GM19468 (cell line): ENCODE measurements around the gene DSG4.
"Not testable (repeated sequence)": the region's sequence is repeated elsewhere in the genome, so short reads cannot be mapped to it uniquely, and the experiment has no call there.

Experiments
- ATAC-seq: cut with Tn5 transposase; IDR thresholded peaks from one replicate; pipeline ENCODE4 v1.9.1; 2021; ENCODE audit warnings: mild to moderate bottlenecking, moderate library complexity, moderate number of reproducible peaks; ENCODE audit not compliant: unreplicated experiment; ENCODE audit errors: extremely low read depth

The DSG4 gene, protein sequence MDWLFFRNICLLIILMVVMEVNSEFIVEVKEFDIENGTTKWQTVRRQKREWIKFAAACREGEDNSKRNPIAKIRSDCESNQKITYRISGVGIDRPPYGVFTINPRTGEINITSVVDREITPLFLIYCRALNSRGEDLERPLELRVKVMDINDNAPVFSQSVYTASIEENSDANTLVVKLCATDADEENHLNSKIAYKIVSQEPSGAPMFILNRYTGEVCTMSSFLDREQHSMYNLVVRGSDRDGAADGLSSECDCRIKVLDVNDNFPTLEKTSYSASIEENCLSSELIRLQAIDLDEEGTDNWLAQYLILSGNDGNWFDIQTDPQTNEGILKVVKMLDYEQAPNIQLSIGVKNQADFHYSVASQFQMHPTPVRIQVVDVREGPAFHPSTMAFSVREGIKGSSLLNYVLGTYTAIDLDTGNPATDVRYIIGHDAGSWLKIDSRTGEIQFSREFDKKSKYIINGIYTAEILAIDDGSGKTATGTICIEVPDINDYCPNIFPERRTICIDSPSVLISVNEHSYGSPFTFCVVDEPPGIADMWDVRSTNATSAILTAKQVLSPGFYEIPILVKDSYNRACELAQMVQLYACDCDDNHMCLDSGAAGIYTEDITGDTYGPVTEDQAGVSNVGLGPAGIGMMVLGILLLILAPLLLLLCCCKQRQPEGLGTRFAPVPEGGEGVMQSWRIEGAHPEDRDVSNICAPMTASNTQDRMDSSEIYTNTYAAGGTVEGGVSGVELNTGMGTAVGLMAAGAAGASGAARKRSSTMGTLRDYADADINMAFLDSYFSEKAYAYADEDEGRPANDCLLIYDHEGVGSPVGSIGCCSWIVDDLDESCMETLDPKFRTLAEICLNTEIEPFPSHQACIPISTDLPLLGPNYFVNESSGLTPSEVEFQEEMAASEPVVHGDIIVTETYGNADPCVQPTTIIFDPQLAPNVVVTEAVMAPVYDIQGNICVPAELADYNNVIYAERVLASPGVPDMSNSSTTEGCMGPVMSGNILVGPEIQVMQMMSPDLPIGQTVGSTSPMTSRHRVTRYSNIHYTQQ

DNA sequence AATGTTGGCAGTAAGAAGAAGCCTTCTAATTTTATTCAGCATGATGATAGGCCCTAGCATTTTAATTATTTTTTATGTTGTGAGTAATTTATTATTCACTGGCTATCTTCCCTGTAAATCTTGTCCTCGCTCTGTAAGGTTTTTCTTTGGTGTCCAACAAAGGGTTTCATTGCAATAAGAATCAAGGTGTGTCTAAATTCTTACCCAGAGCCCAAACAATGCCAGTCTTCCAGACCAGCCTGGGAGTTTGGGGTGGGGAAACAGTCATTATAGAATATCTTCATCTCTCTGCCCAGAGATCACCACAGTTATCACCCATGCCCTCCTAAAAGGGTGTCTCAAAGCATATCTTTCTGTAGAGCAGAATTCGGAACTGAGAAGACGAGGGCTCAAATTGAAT is at the start of gene DSG4:
Gene DSG4, plus strand, starts transcription at position 301 of the 400 bp plus-strand sequence. CDS start 135 bp downstream, outside the sequence.
- ATAC-seq = no peak

DNA sequence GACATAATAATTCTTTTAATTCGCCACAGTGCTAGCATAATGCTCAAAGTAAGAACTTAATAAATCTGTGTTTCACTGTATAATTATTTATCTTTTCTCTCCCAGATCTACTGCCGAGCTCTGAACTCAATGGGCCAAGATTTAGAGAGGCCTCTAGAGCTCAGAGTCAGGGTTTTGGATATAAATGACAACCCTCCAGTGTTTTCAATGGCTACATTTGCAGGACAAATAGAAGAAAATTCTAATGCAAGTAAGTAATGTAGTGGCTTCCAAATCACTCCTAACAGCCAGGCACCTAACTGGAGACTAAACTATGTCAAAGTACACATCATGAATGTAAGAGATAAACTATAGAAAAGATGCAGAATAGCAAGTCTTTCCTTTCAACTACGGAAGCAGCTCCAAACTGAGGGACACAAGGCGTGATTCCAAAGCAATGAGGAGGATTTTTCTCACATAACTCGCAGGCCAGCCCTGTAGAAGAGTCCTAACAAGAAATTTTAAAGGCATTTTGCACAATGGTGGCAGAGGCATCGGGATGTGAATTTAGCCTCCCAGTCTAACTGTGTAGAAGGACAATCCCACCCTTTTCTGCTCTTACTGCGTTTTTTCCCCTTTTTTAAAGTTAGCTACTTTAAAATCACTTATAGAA is 46.7 kb upstream of the DSG4 start:
- ATAC-seq = no peak

DNA sequence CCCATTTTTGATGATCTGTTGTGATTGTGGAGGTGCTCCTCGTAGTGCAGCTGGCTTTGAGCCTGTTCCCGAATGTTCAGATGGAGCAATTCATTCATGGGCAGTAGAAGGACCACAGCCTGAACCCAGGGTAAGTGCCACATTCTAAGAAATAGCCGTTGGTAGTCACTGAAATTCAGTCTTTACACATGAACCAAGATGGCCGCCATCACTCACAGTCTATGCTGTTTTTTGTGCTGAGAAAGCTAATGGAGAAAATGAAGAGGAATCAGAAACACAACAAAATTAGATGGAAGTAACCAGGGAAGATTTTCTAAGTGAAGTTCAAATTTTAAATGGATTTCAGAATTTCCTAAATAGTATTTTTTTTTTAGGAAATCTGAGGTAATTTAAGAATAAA is 33.1 kb upstream of the DSG4 start:
- no peak for ATAC-seq

DNA sequence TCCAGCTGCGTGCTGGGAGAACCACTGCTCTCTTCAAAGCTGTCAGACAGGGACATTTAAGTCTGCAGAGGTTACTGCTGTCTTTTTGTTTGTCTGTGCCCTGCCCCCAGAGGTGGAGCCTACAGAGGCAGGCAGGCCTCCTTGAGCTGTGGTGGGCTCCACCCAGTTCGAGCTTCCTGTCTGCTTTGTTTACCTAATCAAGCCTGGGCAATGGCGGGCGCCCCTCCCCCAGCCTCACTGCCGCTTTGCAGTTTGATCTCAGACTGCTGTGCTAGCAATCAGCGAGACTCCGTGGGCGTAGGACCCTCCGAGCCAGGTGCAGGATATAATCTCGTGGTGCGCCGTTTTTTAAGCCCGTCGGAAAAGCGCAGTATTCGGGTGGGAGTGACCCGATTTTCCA is 23.2 kb upstream of the DSG4 start:
- not testable (repeated sequence) for ATAC-seq

DNA sequence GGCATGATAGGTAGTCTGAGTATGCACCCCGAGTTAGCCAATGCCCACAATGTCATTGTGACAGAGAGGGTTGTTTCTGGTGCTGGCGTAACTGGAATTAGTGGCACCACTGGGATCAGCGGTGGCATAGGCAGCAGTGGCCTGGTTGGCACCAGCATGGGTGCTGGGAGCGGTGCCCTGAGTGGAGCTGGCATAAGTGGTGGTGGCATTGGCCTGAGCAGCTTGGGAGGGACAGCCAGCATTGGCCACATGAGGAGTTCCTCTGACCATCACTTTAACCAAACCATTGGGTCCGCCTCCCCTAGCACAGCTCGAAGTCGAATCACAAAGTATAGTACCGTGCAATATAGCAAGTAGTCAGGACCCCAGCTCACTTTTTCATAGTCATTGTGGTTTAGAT is 21.6 kb upstream of the DSG4 start:
- no peak for ATAC-seq

DNA sequence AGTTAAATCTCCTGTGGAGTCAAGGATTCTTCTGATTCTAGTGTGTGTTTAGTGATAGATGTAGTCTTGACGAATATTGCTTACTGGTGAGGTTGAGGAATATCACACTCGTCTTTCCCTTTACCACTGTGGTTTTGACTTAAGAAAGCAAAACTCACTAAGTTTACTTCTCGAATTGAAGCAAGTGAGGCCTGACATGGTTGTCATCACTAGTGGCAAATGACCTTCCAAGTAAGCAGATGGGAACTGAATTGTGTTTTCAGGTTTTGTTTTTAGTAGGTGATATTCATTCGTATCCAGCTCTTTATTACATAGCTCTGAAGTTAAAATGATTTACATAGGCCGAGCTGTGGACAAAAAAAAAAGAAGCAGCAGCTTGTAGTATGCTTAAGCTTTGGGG is 20.6 kb upstream of the DSG4 start:
- ATAC-seq = no peak

DNA sequence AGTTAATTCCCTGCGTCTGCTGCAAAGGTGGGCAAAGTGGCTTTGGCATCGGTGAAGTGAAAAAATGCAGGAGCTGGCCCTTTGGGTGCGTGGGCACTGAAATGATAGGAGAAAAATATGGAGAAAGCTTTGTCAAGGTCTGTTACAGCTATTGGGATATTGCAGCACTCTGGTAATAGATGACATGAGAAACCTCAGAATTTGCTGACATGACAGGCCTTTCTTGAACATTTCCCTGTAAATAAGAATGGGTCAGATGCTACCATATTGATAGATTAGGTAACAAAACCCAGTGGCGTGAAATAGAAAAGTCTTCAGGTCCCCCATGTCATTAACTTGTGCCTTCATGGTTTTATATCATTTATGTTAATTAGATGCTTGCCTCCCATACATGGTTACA is 12.4 kb upstream of the DSG4 start:
- ATAC-seq = no peak

DNA sequence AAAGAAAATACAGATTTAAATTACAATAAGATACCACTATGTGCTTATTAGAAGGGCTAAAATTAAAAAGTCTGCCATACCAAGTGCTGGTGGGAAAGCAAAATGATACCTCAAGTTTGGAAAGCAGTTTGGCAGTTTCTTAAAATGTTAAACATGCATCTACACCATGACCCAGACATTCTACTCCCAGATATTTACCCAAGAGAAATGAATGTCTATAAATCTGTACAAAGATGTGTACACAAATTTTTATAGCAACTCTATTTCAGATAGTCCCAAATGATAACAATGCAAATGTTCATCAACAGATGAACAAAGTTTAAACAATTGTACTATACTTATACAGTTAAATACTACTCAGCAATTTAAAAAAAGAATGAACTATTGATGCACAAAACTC is 7.1 kb upstream of the DSG4 start:
- ATAC-seq = no peak

DNA sequence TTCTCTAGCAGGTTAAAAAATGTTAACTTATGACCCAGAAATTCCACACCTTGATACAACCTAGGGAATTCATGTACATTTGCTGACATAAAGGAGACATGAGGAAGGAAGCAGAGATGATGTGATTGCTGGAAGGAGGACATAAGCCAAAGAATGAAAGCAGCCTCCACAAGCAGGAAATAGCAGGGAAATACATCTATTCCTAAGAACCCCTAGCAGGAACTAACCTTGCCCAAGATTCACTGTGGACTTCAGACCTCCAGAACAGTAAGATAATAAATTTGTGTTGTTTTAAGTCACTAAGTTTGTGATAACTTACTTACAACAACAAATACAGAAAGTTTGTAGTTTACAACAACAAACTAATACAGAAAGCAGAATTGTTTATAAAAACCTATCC is 4.6 kb upstream of the DSG4 start:
- ATAC-seq = no peak

DNA sequence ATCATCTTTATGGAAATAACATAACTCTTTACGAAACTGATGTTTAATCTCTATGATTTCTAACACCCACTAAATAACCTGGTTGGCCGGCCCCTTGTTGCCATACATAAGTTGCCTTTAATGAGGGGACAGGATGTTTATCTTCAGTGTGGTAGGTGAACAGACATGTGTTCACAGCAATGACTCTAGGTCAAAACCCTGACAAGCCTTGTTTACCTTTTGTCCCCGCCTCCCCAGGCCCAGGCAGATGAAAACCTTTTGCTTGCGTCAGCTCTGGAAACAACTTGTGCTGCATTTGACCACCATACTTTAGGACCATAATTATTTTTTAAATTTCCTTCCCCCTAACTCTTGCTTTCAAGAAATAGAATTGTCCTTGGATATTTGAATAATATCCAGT is 2.9 kb upstream of the DSG4 start:
- no peak for ATAC-seq

DNA sequence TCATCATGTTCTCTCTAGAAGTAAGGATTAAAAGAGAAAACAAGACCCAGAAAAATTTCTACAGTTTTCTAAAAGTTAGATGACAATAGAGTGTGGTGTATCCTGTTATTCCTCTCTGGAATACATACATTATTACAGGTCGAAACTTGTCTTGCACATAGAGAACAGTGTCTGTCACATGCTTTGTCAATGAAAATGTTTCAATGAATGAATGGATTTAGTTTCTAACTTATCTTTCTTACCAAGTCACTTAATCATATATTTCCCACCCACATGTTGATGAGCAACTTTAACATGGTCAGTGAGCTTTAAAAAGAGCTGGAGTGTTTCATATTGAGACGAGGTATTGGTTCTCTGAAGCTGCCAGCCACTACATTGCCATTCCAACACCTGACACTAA is 4.3 kb downstream of the DSG4 start:
- no peak for ATAC-seq

DNA sequence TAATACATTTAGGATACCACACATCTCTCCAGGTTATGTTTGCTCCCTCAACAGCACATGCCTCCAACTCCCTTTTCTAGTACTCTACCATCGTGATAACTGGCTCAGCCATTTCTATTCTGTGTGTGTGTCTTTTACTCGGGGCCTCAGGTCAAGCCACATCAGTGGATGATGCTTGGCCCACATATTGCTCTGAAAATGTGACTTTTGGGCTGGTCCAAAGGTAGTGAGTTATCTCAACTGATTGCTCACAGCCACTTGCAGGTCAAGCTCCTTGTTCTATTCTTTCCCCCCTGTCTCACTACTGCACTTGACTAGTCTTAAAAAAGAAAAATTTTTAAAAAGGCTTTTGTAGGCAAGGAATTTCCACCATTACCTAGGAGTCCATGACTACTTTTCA is 5.5 kb downstream of the DSG4 start:
- ATAC-seq = no peak

DNA sequence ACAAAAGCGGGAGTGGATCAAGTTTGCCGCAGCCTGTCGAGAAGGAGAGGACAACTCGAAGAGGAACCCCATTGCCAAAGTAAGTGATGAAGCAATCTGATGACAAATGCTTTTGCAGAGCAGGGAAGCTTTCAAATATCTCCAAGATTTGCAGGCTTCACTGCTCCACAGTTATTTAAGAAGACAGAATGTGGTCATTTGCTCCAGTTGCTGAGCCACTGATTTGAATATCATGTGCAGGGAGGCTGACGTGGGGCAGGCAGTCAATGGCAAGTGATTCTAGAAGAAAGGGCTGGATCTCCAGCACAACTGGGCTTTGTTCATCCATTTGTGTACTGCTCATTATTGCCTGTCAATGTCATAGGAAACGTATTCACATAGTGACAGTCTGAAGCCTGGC is 10.2 kb downstream of the DSG4 start:
- ATAC-seq = no peak

DNA sequence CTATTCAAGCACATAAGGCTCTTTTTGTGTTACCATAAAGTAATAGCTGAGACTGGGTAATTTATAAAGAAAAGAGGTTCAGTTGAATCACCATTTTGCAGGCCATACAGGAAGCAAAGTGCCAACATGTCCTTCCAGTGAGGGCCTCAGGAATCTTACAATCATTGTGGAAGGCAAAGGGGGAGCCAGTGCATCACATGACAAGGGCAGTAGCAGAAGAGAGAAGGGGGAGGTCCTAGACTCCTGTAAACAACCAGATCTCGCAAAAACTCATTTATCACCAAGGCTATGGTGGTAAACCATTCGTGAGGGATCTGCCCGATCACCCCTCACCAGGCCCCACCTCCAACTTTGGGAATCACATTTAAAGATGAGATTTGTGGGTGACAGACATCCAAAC is 16.7 kb downstream of the DSG4 start:
- no peak for ATAC-seq

DNA sequence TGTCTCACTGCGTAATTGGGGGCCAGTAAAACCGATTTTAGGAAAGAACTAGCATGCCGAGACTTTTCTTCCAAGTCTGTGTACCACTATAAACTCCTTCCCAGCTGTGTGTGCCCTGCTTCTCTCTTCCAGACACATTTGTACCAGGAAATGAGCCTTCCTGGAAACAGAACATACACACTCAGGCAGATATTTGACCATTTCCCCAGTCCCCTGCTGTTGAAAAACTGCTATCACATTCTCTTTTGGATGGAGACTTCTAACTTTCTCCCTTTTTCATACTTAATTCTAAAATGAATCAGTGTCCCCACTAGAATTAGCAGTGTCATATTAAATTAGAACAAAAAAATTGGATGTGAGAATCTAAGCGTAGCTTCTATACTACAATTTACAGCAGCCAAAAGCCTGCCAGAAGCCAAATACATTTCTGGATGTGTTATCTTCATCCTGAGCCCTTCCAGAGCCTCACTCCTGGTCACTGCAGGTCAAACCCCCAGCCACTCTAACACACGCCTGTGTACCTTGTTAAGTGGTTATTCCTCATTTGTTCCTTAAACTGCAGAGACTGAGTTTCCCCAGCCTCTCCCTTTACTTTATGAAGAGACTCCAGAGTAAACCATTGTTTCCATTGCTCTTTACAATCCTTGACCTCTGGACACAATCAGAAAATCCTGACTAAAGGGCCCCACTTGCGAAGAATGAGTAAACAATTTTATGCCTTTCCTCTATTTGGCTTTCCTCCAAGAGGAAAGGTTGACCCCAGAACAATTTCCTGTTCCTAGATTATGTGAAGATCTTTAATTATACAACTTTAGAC is 20.4 kb downstream of the DSG4 start:
- no peak for ATAC-seq

DNA sequence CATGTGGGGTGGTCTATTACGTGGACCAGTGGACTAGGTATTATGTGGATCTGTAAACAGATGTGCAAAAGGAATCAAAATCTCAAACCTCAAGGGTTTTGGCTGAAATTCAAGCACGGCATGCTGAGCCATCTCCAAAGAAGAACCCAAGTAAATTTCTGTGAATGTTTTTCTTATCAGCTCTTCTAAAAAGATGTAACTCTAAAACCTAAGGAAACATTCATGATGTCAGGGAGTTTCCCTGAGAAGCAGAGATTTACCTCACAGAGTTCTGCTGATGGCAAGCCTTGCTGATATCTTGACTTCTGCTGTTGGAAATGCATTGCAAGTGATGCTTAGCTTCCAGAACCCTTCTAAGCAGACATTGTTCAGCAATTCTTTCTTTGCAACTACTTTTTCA is 21.6 kb downstream of the DSG4 start:
- no peak for ATAC-seq

DNA sequence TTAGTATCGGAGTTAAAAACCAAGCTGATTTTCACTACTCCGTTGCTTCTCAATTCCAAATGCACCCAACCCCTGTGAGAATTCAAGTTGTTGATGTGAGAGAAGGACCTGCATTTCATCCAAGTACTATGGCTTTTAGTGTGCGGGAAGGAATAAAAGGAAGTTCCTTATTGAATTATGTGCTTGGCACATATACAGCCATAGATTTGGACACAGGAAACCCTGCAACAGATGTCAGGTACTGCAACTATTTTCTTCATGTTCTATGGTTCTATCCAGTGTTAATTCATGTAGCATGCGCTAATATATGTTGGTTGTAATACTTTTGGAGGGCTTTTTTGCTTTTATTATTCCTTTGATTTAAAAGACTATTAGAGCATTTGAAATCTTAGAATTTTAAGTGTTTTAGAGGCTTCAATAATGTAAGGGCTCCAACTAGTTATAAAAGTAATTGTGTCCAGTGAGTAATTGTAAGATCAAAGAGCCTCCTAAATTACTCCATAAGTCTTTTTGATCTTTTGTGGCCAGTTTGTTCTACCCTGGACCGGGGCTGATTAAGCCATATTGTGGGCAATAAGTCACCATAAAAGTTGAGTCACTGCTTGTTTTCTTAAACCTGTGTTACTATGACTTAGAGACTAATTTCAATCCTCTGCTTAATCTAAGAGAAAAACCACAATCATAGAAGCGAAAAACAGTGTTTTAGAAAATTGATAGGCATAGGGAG is 22.9 kb downstream of the DSG4 start:
- no peak for ATAC-seq

DNA sequence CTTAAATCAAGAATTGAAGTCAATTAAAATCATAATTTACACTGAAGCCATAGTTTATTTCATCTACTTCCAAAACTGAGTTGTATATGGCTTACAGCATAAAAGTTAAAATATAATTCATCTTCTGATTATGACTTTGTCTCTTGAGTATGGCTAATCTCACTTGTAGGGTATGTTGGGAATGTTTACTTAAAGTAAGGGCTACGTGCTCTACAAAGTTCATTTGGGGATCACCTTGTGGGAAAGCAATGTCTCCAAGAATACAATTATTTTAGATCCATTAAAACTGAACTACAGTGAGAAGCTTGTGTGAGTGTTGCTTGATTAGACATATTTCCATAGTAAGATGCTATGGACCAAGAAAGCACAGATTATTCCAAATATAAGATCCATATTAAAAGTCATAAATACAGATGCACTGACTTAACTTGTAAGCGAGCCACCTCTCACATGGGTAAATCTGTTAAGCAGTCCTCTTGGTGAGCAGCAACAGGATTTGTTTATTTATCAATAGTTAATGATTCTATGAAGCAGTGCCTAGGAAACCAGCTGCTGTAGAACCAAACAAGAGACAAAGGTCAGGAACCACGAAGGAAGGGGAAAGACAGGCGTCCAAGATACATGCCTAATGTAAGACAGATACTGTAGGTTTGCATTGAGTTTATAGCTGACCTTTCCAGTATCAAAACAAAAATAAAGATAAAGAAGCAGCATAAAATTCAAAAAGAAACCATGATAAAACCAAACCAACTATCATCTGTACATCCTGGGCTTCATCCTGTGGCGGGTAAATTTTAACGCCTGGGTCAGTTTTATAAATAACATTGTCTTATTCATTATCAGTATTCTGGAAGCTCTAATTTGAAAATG is 24.8 kb downstream of the DSG4 start:
- no peak for ATAC-seq
